ENCODE data around the gene CADPS2. TPM values are rescaled to one million over a fixed set of nuclear protein-coding genes. Genes with fewer than 3 reads are reported as not detected.

CADPS2 gene
- total RNA-seq, 4 donors from 2014 or later = 2.2 to 9.2 (median 5.7) TPM

- H3K36me3 ChIP-seq = no peaks in the 10 kb centered on the region
- no peak for DNase-seq
- no peak overlapping the region for H3K27ac ChIP-seq
- peaks cover 0 to 9% (median 0%) of the 10 kb centered on the region in 3 donors for H3K4me1 ChIP-seq
- no peak overlapping the region for H3K4me3 ChIP-seq
- no peaks in the 10 kb centered on the region for H3K27me3 ChIP-seq
- intact Hi-C loops (cut with DNase I) = no loop called here
- H3K9me3 ChIP-seq = no peaks in the 10 kb centered on the region
- no peak for TF ChIP-seq POLR2A (IDR thresholded peaks at IDR 0.05)
- TF ChIP-seq, protein P1, sequence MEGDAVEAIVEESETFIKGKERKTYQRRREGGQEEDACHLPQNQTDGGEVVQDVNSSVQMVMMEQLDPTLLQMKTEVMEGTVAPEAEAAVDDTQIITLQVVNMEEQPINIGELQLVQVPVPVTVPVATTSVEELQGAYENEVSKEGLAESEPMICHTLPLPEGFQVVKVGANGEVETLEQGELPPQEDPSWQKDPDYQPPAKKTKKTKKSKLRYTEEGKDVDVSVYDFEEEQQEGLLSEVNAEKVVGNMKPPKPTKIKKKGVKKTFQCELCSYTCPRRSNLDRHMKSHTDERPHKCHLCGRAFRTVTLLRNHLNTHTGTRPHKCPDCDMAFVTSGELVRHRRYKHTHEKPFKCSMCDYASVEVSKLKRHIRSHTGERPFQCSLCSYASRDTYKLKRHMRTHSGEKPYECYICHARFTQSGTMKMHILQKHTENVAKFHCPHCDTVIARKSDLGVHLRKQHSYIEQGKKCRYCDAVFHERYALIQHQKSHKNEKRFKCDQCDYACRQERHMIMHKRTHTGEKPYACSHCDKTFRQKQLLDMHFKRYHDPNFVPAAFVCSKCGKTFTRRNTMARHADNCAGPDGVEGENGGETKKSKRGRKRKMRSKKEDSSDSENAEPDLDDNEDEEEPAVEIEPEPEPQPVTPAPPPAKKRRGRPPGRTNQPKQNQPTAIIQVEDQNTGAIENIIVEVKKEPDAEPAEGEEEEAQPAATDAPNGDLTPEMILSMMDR (IDR thresholded peaks at IDR 0.05) = no peak
Measured at GRCh38 chr7:122743211-122743610, 143.0 kb downstream of the CADPS2 start.

DNA sequence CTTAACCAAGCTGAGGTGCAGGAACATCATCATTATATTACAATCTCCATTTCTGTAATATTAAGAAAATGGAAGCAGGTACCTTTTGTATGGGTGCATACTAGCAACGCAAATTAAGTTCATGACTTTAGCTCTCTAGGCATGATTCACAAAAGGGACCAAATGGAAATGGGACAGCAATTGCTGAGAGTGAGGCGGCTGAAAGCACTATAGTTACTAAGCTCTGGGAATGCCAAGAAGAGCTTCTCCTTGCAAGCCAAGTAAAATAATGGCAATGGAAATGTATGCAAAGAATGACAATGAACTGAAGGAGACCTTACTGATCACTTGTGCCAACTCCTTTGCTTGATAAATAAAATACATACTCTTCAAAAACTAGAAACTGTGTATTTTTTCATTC, 147.3 kb downstream of the CADPS2 start:
- intact Hi-C loops (cut with DNase I) = no loop called here
- no peaks in the 10 kb centered on the region for H3K9me3 ChIP-seq
- peaks cover 0 to 13% (median 0%) of the 10 kb centered on the region in 3 donors for H3K4me1 ChIP-seq
- no peak overlapping the region for H3K27ac ChIP-seq
- WGBS, 2 donors = 57 to 66% methylated on average over 2 of the region's 2 CpGs
- no peaks in the 10 kb centered on the region for H3K36me3 ChIP-seq
- H3K27me3 ChIP-seq = no peaks in the 10 kb centered on the region
- no peak for TF ChIP-seq POLR2A (IDR thresholded peaks at IDR 0.05)
- TF ChIP-seq, protein P1 (IDR thresholded peaks at IDR 0.05) = no peak
- no peak overlapping the region for H3K4me3 ChIP-seq
- no peak for DNase-seq

DNA sequence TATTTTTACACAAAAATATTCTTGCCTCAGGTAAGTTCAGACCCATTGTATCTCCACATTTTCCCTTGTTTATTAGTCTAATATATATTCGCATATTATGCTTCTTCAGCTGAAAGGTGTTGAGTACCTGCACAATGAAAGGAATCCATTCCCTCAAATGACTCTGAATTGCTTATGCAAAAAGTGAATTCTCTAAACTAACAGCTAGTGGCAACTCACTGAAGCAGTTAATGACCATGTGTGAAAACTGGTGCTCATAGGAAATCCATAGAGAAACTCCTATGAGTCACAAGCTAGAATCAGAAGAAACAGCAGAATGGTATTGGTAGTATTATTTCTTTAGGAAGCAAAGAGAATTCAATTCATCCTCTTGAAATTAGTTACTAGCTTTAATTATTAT, 150.1 kb downstream of the CADPS2 start:
- 92 to 100% methylated on average over 1 of the region's 1 CpG for WGBS, 2 donors
- H3K4me1 ChIP-seq = peaks cover 0 to 13% (median 0%) of the 10 kb centered on the region in 3 donors

DNA sequence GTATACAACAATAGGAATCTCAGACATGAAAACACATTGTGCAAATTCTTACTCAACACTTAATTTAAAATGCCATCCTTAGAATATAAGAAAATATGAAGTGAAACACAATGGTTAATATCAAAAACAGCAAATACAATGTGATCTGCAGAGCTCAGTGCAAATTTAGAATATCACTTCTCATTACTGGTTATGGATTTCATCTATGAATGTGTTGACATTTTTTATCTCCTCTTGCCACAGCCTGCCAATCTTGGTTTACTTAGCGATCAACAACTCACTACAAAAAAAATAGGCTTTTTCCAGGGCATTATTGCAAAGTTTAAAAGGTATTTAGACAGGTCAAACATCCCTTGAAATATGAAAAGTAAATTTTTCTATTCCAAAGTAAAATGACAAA, 158.5 kb downstream of the CADPS2 start:
- Histone ChIP-seq H3K9me3 (no peaks in the 10 kb centered on the region), H3K27me3 (no peaks in the 10 kb centered on the region), H3K36me3 (no peaks in the 10 kb centered on the region), H3K27ac (no peak overlapping the region), H3K4me1 (no peaks in the 10 kb centered on the region), H3K4me3 (no peak overlapping the region)
- intact Hi-C loops (cut with DNase I) = no loop called here
- WGBS, 2 donors = 74 to 89% methylated on average over 1 of the region's 1 CpG
- TF ChIP-seq, protein P1 (IDR thresholded peaks at IDR 0.05) = no peak
- TF ChIP-seq POLR2A (IDR thresholded peaks at IDR 0.05) = no peak
- DNase-seq = no peak

More for the DNA sequence above, 150.1 kb downstream of the CADPS2 start:
- Histone ChIP-seq H3K36me3 (no peaks in the 10 kb centered on the region), H3K4me3 (no peak overlapping the region), H3K9me3 (no peaks in the 10 kb centered on the region), H3K27ac (no peak overlapping the region), H3K27me3 (no peaks in the 10 kb centered on the region)
- intact Hi-C loops (cut with DNase I) = no loop called here
- DNase-seq = no peak
- TF ChIP-seq, protein P1 (IDR thresholded peaks at IDR 0.05) = no peak
- no peak for TF ChIP-seq POLR2A (IDR thresholded peaks at IDR 0.05)

DNA sequence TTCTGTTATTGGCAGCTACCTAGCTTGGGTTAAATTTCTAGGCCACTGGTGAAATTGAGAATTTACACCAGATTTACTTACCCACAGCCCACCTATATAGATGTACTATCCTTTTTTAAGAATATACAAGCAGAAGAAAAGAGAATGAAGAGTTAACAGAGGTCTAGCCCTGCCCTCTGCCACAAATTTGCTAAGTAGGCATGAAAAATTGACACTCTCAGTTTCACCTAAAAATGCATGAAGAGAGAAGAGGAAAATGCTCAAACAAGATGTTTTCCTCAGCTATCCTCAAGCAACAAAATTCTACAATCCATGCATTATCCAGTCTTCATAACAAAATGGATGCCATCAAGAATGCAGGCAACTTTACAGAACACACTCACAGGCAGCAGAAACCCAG, 158.9 kb downstream of the CADPS2 start:
- intact Hi-C loops (cut with DNase I) = no loop called here
- no peaks in the 10 kb centered on the region for H3K36me3 ChIP-seq
- H3K4me1 ChIP-seq = no peaks in the 10 kb centered on the region
- DNase-seq = no peak
- no peak overlapping the region for H3K27ac ChIP-seq
- no peaks in the 10 kb centered on the region for H3K27me3 ChIP-seq
- no peak for TF ChIP-seq POLR2A (IDR thresholded peaks at IDR 0.05)
- TF ChIP-seq, protein P1 (IDR thresholded peaks at IDR 0.05) = no peak
- no peak overlapping the region for H3K4me3 ChIP-seq
- H3K9me3 ChIP-seq = no peaks in the 10 kb centered on the region
